Sciatic nerve (tissue), 2 donors: ENCODE data around the gene FGFRL1. TPM values are rescaled to one million over a fixed set of nuclear protein-coding genes. Genes with fewer than 3 reads are reported as not detected.

Experiments used
- ATAC-seq: fragments of 200-7000 bp; cut with Tn5 transposase; one replicate; pipeline ENCODE4 v1.9.1; 2020; ENCODE audit warnings: mild to moderate bottlenecking, moderate library complexity
- DNase-seq: peaks from one replicate; pipeline ENCODE4 v3.0.0-alpha.2; 2020; ENCODE audit warnings: low spot score
- intact Hi-C: fragments of 100-400 bp; cut with DNase I; formaldehyde crosslinking; loops from one replicate; pipeline ENCODE4 v1.14.2; 2022
- total RNA-seq: library from RNA; stranded (reverse); fragmentation: NEBNext Ultra II Directional; extraction: Animal tissue kit (Norgen Biotek cat#: 25700); gene quantifications from one replicate; pipeline ENCODE4 v1.2.1, GENCODE V29; 2021
- donor health status: DM: no; HTN: no; CAD: no.
- donor health status: DM: no; HTN: no; CAD: no.

FGFRL1 gene
- total RNA-seq, 1 donor from 2014 or later: 16.6 TPM

DNA sequence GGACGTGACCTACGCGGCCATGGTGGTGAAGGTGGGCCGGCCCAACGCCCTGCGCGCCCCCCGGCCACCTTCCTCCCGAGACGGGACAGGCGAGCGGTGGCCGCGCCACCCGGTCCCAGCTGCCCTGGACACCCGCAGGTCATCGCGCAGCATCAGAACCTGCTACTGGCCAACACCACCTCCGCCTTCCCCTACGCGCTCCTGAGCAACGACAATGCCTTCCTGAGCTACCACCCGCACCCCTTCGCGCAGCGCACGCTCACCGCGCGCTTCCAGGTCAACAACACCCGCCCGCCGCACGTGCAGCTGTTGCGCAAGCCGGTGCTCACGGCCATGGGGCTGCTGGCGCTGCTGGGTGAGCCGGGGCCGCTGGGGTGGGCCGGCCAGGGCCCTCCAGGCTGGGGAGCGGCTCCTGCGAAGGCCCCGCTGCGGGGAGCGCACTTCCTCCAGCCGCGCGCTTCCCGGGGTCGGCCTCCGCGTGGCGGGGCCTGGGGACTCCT is 9.2 kb upstream of the FGFRL1 start:
- intact Hi-C loops: no loop called here
- DNase-seq (no peak), ATAC-seq (peak; percentile 76)

DNA sequence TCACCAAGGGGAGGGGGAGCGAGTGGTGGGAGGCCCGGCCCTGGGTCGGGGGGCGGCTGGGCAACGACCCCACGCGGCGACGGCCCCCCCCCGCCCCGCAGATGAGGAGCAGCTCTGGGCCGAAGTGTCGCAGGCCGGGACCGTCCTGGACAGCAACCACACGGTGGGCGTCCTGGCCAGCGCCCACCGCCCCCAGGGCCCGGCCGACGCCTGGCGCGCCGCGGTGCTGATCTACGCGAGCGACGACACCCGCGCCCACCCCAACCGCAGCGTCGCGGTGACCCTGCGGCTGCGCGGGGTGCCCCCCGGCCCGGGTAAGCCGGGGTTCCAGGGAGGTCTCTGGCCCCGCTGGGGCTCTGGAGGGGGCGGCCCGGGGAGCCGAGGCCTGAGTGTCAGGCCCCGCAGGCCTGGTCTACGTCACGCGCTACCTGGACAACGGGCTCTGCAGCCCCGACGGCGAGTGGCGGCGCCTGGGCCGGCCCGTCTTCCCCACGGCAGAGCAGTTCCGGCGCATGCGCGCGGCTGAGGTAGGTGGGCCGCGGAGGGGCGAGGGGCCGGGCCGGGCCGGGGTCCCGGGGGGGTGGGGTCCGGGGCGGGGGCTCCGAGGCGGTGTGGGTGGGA is 8.7 kb upstream of the FGFRL1 start:
- DNase-seq (no peak), ATAC-seq (no peak)
- intact Hi-C loops: no loop called here

GRCh38 chr4:1003271-1004070 is 8.0 kb upstream of the FGFRL1 start:
- DNase-seq: no peak
- intact Hi-C loops: no loop called here
- no peak for ATAC-seq

- intact Hi-C loops: no loop called here
- DNase-seq: no peak
- no peak for ATAC-seq
Measured at GRCh38 chr4:1004071-1004418, 7.4 kb upstream of the FGFRL1 start.

GRCh38 chr4:1004557-1005485 is 6.6 kb upstream of the FGFRL1 start:
- intact Hi-C loops: no loop called here
- ATAC-seq: no peak
- DNase-seq: no peak

GRCh38 chr4:1006856-1007255 is 4.6 kb upstream of the FGFRL1 start:
- ATAC-seq (no peak), DNase-seq (no peak)
- intact Hi-C loops: no loop called here

DNA sequence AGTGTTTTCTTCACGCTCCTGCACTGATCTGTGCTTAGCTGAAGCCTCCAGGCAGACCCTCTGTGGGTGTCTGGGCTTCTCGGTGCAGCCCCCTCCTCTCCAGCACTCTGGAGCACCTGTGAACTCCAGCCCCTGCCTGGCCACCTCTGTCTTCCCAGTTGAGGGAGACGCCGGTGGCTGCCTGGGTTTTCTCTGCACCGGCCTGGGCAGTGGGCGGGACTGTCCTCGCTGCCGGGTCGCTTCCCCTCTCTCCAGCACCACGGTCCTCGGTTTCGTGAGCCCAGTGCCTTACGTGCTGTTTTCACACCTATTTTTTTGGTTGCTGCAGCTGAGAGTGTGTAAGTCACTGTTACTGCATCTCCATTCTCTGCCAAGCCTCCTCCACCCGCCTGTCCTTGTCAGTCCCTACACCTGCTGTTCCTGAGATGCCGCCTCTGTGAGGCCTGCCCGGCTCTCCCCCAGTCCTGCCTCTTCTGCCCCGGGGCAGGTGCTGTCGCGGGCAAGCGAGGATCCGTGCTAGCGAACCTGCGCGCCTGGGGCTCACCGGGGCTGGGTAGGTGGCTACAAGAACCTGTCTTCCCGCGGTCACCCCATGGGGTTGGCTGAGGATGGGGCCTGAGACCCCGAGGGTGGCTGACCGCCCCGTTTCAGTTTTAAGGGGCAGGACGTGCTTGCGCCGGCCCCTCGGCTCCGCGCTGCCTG is 2.4 kb upstream of the FGFRL1 start:
- ATAC-seq (peak; percentile 5), DNase-seq (no peak)
- intact Hi-C loops: no loop called here

GRCh38 chr4:1009542-1010394 is 1.7 kb upstream of the FGFRL1 start:
- peak; percentile 84 for DNase-seq

GRCh38 chr4:1010395-1011021 is 918 bp upstream of the FGFRL1 start:
- peak; percentile 85 for DNase-seq
- intact Hi-C loops: no loop called here
- peak; percentile 73 for ATAC-seq

More at GRCh38 chr4:1009542-1010394, 1.7 kb upstream of the FGFRL1 start:
- ATAC-seq: peak; percentile 62
- intact Hi-C loops: no loop called here

DNA sequence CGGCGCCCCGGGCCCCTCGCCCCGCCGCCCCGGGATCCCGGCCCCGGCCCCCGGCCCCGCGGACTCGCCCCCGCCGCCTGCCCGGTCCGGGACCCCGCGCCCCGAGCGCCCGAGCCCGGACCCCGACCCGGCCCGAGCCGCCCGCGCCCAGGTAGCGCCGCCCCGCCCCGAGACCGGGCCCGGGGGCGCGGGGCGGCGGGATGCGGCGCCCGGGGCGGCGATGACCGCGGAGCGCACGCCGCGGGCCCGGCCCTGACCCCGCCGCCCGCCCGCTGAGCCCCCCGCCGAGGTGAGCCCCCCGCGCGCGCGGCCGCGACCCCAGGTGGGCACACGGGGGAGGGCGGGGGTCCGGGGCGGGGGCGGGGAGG is 224 bp downstream of the FGFRL1 start:
- DNase-seq: no peak
- intact Hi-C loops: no loop called here
- no peak for ATAC-seq

DNA sequence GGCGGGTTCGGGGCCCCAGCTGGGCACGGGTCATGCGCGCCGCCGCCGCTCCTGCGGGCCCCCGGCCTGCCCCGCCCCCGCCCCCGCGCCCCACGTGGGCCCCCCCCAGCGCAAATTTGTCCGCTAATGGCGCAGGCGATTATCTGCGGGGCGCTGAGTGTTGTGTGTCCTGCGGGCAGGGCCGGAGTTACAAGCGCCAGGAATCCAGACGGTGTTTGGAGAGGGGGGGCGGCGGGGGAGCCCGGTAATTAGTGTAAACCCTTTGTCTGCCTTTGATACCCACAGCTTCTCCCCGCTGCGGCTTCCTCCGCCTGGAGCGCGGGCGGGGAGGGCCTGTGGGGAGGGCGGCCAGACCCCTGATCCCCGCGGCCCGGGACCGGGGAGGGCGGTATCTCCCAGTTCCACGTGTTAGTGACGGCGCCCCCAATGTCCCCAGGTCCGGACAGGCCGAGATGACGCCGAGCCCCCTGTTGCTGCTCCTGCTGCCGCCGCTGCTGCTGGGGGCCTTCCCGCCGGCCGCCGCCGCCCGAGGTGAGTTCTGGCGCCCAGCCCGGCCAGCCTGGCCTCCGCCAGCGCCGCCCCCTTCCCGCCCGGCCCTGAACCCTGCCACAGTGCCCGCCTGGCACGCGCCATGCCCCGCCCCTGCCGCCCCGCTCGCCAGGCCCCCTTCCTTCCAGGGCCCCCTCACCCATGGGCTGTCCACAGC is 761 bp downstream of the FGFRL1 start:
- intact Hi-C loops: no loop called here
- ATAC-seq (no peak), DNase-seq (no peak)

- ATAC-seq: no peak
- DNase-seq: no peak
- intact Hi-C loops: no loop called here
Measured at GRCh38 chr4:1013225-1014073, 2.0 kb downstream of the FGFRL1 start.

- DNase-seq (no peak), ATAC-seq (no peak)
- intact Hi-C loops: no loop called here
Measured at GRCh38 chr4:1014291-1015167, 3.1 kb downstream of the FGFRL1 start.

DNA sequence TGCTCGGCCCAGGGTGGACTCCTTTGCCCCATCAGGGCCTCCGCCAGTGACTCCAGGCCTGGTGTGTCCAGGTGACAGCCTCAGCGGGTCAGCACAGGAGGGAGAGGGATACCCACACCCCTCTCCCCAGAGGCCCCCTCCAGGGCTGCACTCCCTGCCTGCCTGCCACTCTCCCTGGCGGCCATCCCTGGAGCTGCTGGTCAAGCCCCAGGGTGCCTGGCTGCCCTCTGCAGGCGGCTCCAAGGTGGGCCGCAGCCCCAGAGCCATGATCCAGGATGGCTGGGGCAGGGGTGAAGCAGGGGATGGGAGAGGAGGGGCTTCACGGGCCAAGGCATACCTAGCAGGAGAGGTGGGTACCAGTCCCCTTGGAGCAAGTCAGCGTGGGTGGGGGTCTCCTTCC is 3.8 kb downstream of the FGFRL1 start:
- intact Hi-C loops: no loop called here
- ATAC-seq (no peak), DNase-seq (no peak)

GRCh38 chr4:1015746-1016145 is 4.3 kb downstream of the FGFRL1 start:
- DNase-seq: no peak
- intact Hi-C loops: no loop called here

More at GRCh38 chr4:1015746-1016145, 4.3 kb downstream of the FGFRL1 start:
- no peak for ATAC-seq
